ENCODE data around the gene IRGC. TPM values are rescaled to one million over a fixed set of nuclear protein-coding genes. Genes with fewer than 3 reads are reported as not detected.

IRGC gene
- total and polyA plus RNA-seq, 9 of the 15 experiments (the other 6 are each of a cell fraction or from before 2014, with no cell fraction given) = not detected

GRCh38 chr19:43721469-43722048 lies 5.7 kb downstream of the IRGC start:
- Histone ChIP-seq H3K9me3 (replicated peaks; ENCODE audit: control insufficient read depth, insufficient read depth, low read depth, low read length) (no peaks in the 10 kb centered on the region), H4K20me1 (replicated peaks; ENCODE audit: control insufficient read depth, insufficient read depth, low read length) (no peaks in the 10 kb centered on the region), H3K36me3 (ENCODE audit: control insufficient read depth, insufficient read depth, low read length) (no peaks in the 10 kb centered on the region), H3K27me3 (ENCODE audit: control insufficient read depth in 2 of 2, insufficient read depth in 2 of 2, low read length in 2 of 2) (peaks cover 26 to 32% of the 10 kb centered on the region in 2 experiments; a peak in 4 of 5 replicates), H3K79me2 (ENCODE audit: control insufficient read depth, insufficient read depth, low read length) (no peaks in the 10 kb centered on the region), H3K9ac (ENCODE audit: insufficient read depth in 1 of 2, low read depth in 2 of 2, low read length in 2 of 2) (no peak overlapping the region), H3K9me1 (ENCODE audit: control insufficient read depth, insufficient read depth, low read length) (no peaks in the 10 kb centered on the region), H3K4me1 (replicated peaks in 1 of 2; ENCODE audit: control insufficient read depth in 2 of 2, insufficient read depth in 2 of 2, low read length in 2 of 2) (peaks cover 0 to 18% of the 10 kb centered on the region in 2 experiments; a peak in 2 of 5 replicates), H2AFZ (ENCODE audit: low read depth, low read length) (no peak overlapping the region), H3K4me3 (no peak overlapping the region), H3K4me2 (ENCODE audit: insufficient read depth, low read length) (no peak overlapping the region), H3K27ac (ENCODE audit: extremely low read depth, low read depth, low read length) (no peak overlapping the region)
- POLR2A ChIA-PET = interaction anchor here (0.7 to 0.9 kb wide), 3 partner anchors 18 to 39 kb away, joined by 3 to 4 read pairs (median 3); no protein-coding TSS in a partner anchor
- CTCF ChIA-PET (ENCODE audit: low intra/inter-chr PET ratio) = no interaction called here
- intact Hi-C loops (cut with micrococcal nuclease) (loop anchor here (2.0 kb wide), 1 partner anchor 53 kb away; no protein-coding TSS in a partner anchor), in situ Hi-C loops (cut with MboI) (no loop called here)
- BruUV-seq (replicated peaks) = no TSS peak
- no peak for FAIRE-seq
- no peak for ATAC-seq
- WGBS (ENCODE audit: insufficient coverage, low coverage, missing lambda C conversion rate) = 31% methylated on average over 4 of the region's 5 CpGs
- TF ChIP-seq KDM4B (IDR thresholded peaks at IDR 0.05; ENCODE audit: borderline replicate concordance in 2 of 2, low read depth in 1 of 2) (no peak), NFATC3 (IDR thresholded peaks at IDR 0.05) (no peak), GTF2F1 (IDR thresholded peaks at IDR 0.05; ENCODE audit: low read depth, low read length) (no peak), PRMT5 (CRISPR knock-in tag; IDR thresholded peaks at IDR 0.05) (no peak), PURB (CRISPR knock-in tag; IDR thresholded peaks at IDR 0.05; ENCODE audit: low read depth) (no peak), CBFA2T3 (IDR thresholded peaks at IDR 0.05) (no peak), CBX8 (IDR thresholded peaks at IDR 0.05; ENCODE audit: borderline replicate concordance, extremely low read depth, low read depth, low read length, poor library complexity, severe bottlenecking) (no peak), IRF1 (CRISPR knock-in tag; IDR thresholded peaks at IDR 0.05; ENCODE audit: borderline replicate concordance) (no peak), PRPF4 (IDR thresholded peaks at IDR 0.05; ENCODE audit: insufficient read depth, low read depth, low read length, poor library complexity, severe bottlenecking) (no peak), ZNF766 (CRISPR knock-in tag; conservative IDR thresholded peaks at IDR 0.05) (no peak), CCAR2 (IDR thresholded peaks at IDR 0.05; ENCODE audit: low read depth, low read length) (no peak), KHSRP (IDR thresholded peaks at IDR 0.05) (no peak), MAZ (CRISPR knock-in tag; conservative IDR thresholded peaks at IDR 0.05 in 1 of 2, IDR thresholded peaks at IDR 0.05 in 1 of 2) (no peak), HMGN3 (IDR thresholded peaks at IDR 0.05; ENCODE audit: borderline replicate concordance, extremely low read depth, insufficient read length, low read depth, low read length) (no peak)
- TF ChIP-seq, protein P1, sequence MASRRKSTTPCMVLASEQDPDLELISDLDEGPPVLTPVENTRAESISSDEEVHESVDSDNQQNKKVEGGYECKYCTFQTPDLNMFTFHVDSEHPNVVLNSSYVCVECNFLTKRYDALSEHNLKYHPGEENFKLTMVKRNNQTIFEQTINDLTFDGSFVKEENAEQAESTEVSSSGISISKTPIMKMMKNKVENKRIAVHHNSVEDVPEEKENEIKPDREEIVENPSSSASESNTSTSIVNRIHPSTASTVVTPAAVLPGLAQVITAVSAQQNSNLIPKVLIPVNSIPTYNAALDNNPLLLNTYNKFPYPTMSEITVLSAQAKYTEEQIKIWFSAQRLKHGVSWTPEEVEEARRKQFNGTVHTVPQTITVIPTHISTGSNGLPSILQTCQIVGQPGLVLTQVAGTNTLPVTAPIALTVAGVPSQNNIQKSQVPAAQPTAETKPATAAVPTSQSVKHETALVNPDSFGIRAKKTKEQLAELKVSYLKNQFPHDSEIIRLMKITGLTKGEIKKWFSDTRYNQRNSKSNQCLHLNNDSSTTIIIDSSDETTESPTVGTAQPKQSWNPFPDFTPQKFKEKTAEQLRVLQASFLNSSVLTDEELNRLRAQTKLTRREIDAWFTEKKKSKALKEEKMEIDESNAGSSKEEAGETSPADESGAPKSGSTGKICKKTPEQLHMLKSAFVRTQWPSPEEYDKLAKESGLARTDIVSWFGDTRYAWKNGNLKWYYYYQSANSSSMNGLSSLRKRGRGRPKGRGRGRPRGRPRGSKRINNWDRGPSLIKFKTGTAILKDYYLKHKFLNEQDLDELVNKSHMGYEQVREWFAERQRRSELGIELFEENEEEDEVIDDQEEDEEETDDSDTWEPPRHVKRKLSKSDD (conservative IDR thresholded peaks at IDR 0.05; ENCODE audit: low read length) = no peak
- TF ChIP-seq, protein P2, sequence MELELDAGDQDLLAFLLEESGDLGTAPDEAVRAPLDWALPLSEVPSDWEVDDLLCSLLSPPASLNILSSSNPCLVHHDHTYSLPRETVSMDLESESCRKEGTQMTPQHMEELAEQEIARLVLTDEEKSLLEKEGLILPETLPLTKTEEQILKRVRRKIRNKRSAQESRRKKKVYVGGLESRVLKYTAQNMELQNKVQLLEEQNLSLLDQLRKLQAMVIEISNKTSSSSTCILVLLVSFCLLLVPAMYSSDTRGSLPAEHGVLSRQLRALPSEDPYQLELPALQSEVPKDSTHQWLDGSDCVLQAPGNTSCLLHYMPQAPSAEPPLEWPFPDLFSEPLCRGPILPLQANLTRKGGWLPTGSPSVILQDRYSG (tag; conservative IDR thresholded peaks at IDR 0.05; ENCODE audit: low read depth) = no peak
- DNase-seq (ENCODE audit: extremely low read depth in 1 of 4, low spot score in 3 of 4) = no peak

All from K562 (cell line).